ENCODE results near the gene OTOA.
A peak's percentile ranks its signal among the peaks of the same experiment; 100 is the strongest.
"Not testable (repeated sequence)": the region's sequence is repeated elsewhere in the genome, so short reads cannot be mapped to it uniquely, and the experiment has no call there.

The OTOA gene

GRCh38 chr16:21673469-21673868, 9.7 kb downstream of the OTOA start:
- no peak for DNase-seq

GRCh38 chr16:21674456-21674855, 10.7 kb downstream of the OTOA start:
- not testable (repeated sequence) for DNase-seq

GRCh38 chr16:21680714-21681113, 16.9 kb downstream of the OTOA start:
- DNase-seq: not testable (repeated sequence)

DNA sequence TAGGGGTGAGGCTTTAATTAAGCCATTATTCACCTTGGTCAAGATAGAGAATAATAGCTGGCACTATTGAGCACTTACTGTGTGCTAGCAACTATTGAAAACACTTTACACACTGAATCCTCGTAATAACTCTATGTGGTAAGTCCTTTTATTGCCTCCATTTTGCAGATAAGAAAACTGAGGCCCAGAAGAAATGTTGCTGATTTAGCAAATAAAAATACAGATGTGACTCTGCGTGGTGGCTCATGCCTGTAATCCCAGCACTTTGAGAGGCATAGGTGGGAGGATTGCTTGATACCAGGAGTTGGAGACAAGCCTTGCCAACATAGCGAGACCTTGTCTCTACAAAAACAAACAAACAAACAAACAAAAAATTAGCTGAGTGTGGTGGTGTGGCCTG, 19.4 kb downstream of the OTOA start:
- DNase-seq: no peak

- DNase-seq: peak in 2 of 58 donors; percentile 1 to 32
These were observed 20.4 kb downstream of the OTOA start for GRCh38 chr16:21684199-21684598.

GRCh38 chr16:21685034-21685455, 21.3 kb downstream of the OTOA start:
- DNase-seq: peak in 1 of 58 donors; percentile 0

GRCh38 chr16:21689107-21689506, 25.3 kb downstream of the OTOA start:
- no peak for DNase-seq

- not testable (repeated sequence) for DNase-seq
These were observed 27.2 kb downstream of the OTOA start for GRCh38 chr16:21690967-21691366.

DNA sequence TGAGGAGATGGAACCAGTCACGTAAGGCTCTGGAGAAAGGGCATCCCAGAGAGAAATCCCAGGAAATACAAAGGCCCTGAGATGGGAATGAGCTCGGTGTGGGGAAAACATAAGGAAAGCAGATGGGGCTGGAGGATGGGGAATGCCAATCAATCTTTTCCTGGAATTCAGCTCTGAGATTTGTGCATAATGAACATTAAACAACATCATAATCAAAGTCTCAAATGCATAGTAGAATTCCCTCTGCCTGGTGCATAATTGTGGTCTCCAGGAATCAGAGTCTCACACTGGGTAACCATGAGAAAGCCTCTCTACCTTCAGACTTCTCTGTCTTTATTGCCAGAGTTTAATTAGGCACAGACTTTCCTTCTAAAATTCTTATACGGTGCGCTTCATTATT, 30.8 kb downstream of the OTOA start:
- no peak for DNase-seq

DNA sequence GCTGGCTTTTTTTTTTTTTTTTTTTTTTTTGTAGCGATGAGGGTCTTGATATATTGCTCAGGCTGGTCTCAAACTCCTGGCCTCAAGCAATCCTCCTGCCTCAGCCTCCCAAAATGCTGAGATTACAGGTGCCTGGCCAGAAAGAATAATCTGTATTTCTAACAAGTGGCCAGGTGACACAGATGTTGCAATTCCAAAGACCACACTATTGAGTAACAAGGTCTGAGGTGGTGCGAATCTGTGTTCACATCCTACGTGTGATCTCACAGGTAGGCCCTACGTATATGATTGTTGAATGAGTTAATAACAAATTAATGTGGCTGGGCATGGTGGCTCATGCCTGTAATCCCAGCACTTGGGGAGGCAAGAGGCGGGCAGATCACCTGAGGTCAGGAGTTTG, 33.3 kb downstream of the OTOA start:
- DNase-seq: no peak

GRCh38 chr16:21698169-21699032, 34.6 kb downstream of the OTOA start:
- no peak for DNase-seq

DNA sequence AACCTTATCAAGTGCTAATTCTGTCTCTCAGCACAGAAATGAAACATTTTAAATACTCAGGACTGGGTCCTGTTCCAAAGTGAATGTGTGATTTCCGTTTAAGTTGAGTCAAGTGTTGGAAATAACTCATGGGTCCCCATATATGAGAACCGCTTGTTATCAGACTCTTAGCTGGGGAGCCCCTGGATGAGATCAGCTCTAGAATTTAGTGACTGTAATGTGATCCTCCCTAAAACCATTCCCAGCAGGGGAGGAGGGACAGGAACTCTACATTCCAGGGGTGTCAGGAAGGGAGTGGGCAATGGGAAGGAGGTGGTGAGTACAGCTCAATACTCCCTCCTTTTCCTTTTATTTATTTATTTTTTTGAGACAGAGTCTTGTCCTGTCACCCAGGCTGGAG, 37.5 kb downstream of the OTOA start:
- no peak for DNase-seq

GRCh38 chr16:21702276-21702675, 38.5 kb downstream of the OTOA start:
- no peak for DNase-seq

GRCh38 chr16:21703156-21703555, 39.4 kb downstream of the OTOA start:
- no peak for DNase-seq

GRCh38 chr16:21703589-21704174, 39.9 kb downstream of the OTOA start:
- no peak for DNase-seq

DNA sequence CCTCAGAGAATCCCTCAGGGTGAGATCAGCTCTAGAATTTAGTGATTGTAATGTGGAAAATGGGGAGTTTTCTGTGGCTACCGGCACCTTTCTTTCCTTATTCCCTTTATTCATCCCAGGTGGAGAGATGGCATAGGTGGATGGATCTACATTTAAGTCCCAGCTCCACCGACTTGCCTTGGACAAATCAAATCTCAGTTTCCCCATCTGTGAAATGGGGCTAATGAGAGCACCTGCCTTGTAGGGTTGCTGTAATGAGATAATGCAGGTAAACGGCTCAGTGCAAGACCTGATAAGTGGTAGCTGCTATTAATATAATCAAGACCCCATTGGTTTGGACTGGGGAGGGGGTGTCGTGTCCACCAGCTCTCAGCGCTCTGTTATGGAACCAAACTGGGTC, 40.5 kb downstream of the OTOA start:
- no peak for DNase-seq

DNA sequence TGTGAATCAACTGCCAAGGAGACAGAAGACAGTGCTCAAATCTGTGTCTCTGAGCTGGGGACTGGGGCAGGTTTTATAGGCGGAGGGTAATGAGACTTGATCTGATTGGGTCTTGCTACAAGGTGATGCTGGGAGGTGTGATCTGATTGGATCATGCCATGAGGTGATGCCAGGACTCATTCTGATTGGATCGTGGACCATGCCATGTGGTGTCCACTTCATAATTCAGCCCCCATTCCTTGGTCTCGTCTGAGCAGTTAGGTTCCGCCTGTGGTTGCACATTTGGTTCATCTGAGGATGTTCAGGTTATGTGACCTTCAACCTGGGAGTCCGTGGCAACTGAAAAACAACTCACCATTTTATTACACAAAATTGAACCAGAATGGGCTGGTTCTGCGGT, 41.0 kb downstream of the OTOA start:
- DNase-seq: no peak

DNA sequence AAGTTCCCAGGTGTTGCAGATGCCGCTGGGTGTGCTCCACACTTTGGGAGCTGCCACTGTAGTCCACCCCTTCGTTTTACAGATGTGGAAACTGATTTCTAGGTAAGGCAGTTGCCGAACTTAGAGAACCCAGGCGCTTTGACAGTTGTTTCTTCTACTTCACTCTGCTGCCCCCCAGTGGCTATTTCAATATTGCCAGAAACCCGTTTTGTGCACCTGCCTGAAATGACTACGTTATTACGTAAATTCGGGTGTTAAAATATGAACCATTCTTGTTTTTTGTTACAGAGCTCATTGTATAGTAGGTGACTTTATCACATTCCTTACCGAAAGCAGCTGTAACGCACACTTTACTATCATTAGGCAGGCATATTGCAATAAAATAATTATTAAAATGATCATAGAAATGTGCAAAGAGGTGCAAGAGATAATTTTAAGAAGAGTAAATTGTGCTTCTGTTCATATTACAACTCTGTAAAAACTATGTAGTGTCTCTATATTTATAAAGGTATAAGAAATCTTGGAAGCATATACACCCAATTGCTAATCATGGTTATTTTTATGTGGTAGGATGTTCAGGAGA, 44.9 kb downstream of the OTOA start:
- peak in 50 of 58 donors; percentile 1 to 79 (median 26) for DNase-seq

DNA sequence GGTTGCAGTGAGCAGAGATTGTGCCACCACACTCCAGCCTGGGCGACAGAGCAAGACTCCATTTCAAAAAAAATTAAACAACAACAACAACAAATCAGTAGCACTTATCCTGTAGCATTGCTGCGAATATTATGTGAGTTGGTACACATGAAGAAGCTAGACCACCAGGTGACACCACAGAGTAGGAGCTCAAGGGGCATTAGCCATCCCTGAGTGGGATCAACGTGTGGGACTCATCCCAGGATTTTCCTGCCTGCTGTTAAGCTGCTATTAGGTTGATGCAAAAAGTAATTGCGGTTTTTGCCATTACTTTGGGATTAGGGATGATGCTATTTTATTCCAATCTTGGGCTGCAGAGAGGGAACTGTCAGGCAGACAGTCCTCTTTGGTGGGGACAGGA, 47.2 kb downstream of the OTOA start:
- DNase-seq: no peak

DNA sequence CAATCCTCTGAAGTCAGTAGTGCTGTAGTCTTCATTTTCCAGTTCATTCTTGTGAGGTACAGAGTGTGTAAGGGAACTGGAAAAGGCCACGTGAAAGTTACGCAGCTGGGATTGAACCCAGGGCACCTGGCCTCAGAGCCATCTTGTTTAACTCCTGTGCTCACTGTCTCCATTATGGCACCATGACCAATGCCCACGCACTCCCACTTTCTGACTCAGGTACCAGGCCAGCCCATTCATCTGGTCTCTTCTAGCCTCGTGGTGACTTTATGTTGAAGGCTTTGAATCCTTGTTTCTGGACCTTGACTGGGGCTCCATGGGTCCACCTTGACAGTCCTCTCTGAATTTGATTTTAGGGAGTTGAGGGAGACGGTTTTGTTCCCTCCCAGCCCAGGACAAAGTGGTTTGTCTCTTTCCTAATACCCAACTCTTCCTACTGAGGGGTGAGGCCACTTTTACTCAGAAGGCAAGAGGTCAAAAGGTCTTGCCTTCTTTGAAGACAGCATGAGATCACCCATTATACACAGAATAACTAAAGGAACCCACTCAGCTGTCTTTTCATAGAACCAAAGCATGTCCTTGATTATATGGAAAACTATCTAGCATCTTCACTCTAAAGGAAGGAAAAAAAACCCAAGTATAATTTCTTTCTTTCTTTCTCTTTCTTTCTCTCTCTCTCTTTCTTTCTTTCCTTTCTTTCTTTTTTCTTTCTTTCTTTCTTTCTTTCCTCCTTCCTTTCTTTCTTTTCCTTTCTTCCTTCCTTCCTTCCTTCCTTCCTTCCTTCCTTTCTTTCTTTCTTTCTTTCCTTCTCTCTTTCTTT, 50.0 kb downstream of the OTOA start:
- no peak for DNase-seq

- DNase-seq: not testable (repeated sequence)
These were observed 50.5 kb downstream of the OTOA start for GRCh38 chr16:21714369-21714618.

GRCh38 chr16:21717608-21718007, 53.8 kb downstream of the OTOA start:
- no peak for DNase-seq
